ACC112 (cell line): Measurements from ENCODE around the gene S100A16.
A peak's percentile ranks its signal among the peaks of the same experiment; 100 is the strongest.

ENCODE experiments used
- H2AFZ ChIP-seq: fragments of 200-600 bp; sonication (generic); one replicate; pipeline ENCODE4 v1.6.0; 2017; ENCODE audit warnings: antibody characterized with exemption, low read length; ENCODE audit not compliant: unreplicated experiment
- H3K27ac ChIP-seq: fragments of 200-600 bp; sonication (generic); 2 replicates; pipeline ENCODE4 v1.5.1; 2014; ENCODE audit warnings: low read depth, mild to moderate bottlenecking, antibody characterized with exemption, low read length, moderate library complexity
- H3K27me3 ChIP-seq: fragments of 200-600 bp; sonication (generic); 2 replicates; pipeline ENCODE4 v1.6.1; 2014; ENCODE audit warnings: mild to moderate bottlenecking, antibody characterized with exemption, low read length, moderate library complexity, mixed read lengths; ENCODE audit not compliant: insufficient read depth
- H3K36me3 ChIP-seq: fragments of 200-600 bp; sonication (generic); 2 replicates; pipeline ENCODE4 v1.6.1; 2016; ENCODE audit warnings: mild to moderate bottlenecking, antibody characterized with exemption, low read length, moderate library complexity, mixed read lengths; ENCODE audit not compliant: insufficient read depth
- H3K4me1 ChIP-seq: fragments of 200-600 bp; sonication (generic); one replicate; pipeline ENCODE4 v1.6.1; 2016; ENCODE audit warnings: low read length, mixed read lengths; ENCODE audit not compliant: insufficient read depth, unreplicated experiment, control insufficient read depth
- H3K4me3 ChIP-seq: fragments of 200-600 bp; sonication (generic); 2 replicates; pipeline ENCODE4 v1.5.1; 2014; ENCODE audit warnings: mild to moderate bottlenecking, low read depth, low read length
- H3K79me2 ChIP-seq: fragments of 200-600 bp; sonication (generic); one replicate; pipeline ENCODE4 v1.6.0; 2016; ENCODE audit warnings: low read length; ENCODE audit not compliant: control insufficient read depth, unreplicated experiment, insufficient read depth

Gene S100A16

GRCh38 chr1:153627715-153628626 is 15.0 kb upstream of the S100A16 start, which contains the start of gene S100A1:
Gene S100A1 (plus strand): TSS chr1:153628434. CDS start chr1:153630522, 2,088 bp downstream.
- H2AFZ ChIP-seq, result no peak within 1 kb of the TSS

GRCh38 chr1:153626904-153627714 is 14.2 kb upstream of the S100A16 start, which contains the start of gene S100A13:
Gene S100A13 (minus strand): TSS chr1:153627505. CDS start chr1:153626472, 1,033 bp downstream.
- H3K27me3 ChIP-seq, result no peaks in the 10 kb centered on the region
- H3K36me3 ChIP-seq, result no peaks in the 10 kb centered on the region
- H3K27ac ChIP-seq, result peak within 1 kb of the TSS; percentile 84
- H3K79me2 ChIP-seq, result peaks cover 30% of the 10 kb centered on the region
- peak within 1 kb of the TSS; percentile 88 for H3K4me3 ChIP-seq
- peak within 1 kb of the TSS; percentile 28 for H2AFZ ChIP-seq
- peaks cover 18% of the 10 kb centered on the region for H3K4me1 ChIP-seq

More at GRCh38 chr1:153627715-153628626, 15.0 kb upstream of the S100A16 start, which contains the start of gene S100A1:
- Histone ChIP-seq H3K4me1 (peaks cover 18% of the 10 kb centered on the region), H3K36me3 (0 out of 2 replicates have a peak, but pooled peaks cover 3% of the 10 kb centered on the region), H3K79me2 (peaks cover 30% of the 10 kb centered on the region), H3K4me3 (peak within 1 kb of the TSS; percentile 88), H3K27me3 (no peaks in the 10 kb centered on the region), H3K27ac (peak within 1 kb of the TSS; percentile 84)

DNA sequence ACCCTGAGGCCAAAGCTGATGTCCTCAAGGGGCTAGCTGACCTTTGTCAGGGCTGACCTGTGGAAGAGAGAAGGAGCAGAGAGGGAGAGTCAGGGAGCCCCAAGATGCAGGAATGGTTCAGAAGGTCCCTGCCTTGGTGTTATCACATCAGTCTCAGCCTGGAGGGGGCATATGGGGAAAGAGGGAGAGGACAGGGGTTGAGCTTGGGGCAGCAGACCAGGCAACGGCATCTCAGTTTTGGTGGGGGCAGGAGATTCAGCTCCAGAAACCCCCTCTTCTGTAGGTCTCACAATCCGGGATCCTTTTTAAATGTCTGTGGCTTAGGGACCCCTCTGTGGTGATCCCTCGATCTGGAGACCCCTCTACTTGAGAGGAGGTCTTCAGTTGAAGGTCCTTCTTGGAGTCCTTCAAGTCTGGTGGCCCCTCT is 13.6 kb upstream of the S100A16 start:
- Histone ChIP-seq H3K4me1 (peaks cover 18% of the 10 kb centered on the region), H3K27me3 (no peaks in the 10 kb centered on the region), H2AFZ (no peak overlapping the region), H3K27ac (peak overlapping the region; percentile 84), H3K4me3 (peak overlapping the region; percentile 88), H3K79me2 (peaks cover 30% of the 10 kb centered on the region), H3K36me3 (no peaks in the 10 kb centered on the region)

GRCh38 chr1:153624965-153625611 is 12.2 kb upstream of the S100A16 start:
- no peaks in the 10 kb centered on the region for H3K27me3 ChIP-seq
- peaks cover 18% of the 10 kb centered on the region for H3K4me1 ChIP-seq
- peaks cover 30% of the 10 kb centered on the region for H3K79me2 ChIP-seq
- no peaks in the 10 kb centered on the region for H3K36me3 ChIP-seq
- no peak overlapping the region for H3K27ac ChIP-seq
- no peak overlapping the region for H2AFZ ChIP-seq
- peak overlapping the region; percentile 88; the same call in 1 of the 2 replicates for H3K4me3 ChIP-seq

- Histone ChIP-seq H3K4me1 (peaks cover 18% of the 10 kb centered on the region), H3K4me3 (no peak overlapping the region), H2AFZ (no peak overlapping the region), H3K79me2 (peaks cover 30% of the 10 kb centered on the region), H3K27ac (no peak overlapping the region), H3K27me3 (no peaks in the 10 kb centered on the region), H3K36me3 (peaks cover 3% of the 10 kb centered on the region)
These were observed 10.2 kb upstream of the S100A16 start for GRCh38 chr1:153623101-153623500.

- Histone ChIP-seq H3K36me3 (peaks cover 3% of the 10 kb centered on the region), H3K4me1 (peaks cover 25% of the 10 kb centered on the region), H3K4me3 (no peak overlapping the region), H3K27ac (no peak overlapping the region), H3K27me3 (no peaks in the 10 kb centered on the region), H2AFZ (no peak overlapping the region), H3K79me2 (peaks cover 7% of the 10 kb centered on the region)
These were observed 6.2 kb upstream of the S100A16 start for GRCh38 chr1:153619171-153619570.

DNA sequence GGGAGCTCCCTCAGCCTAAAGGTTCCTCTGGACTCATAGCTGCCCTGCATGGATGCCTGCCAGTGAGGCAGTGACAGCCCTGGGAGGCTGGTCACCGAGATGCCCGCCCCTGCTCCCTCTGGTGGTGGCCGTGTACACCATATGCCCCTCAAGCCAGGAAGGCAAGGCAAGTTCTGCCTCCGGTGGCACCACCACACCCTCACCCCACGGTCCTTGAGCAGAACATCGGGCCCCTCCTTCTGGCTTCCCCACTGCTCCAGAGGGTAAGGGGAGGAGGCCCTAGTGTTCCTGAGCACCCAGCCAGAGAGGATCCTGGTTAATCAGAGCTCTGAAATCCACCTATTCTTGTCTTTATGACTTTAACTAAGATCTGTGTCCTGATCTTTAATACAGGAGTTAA is 4.7 kb upstream of the S100A16 start:
- H3K4me1 ChIP-seq, result peaks cover 34% of the 10 kb centered on the region
- H3K27ac ChIP-seq, result peak overlapping the region; percentile 10; the same call in 1 of the 2 replicates
- H3K36me3 ChIP-seq, result peaks cover 3% of the 10 kb centered on the region
- no peaks in the 10 kb centered on the region for H3K27me3 ChIP-seq
- H2AFZ ChIP-seq, result no peak overlapping the region
- H3K4me3 ChIP-seq, result no peak overlapping the region
- peaks cover 10% of the 10 kb centered on the region for H3K79me2 ChIP-seq

GRCh38 chr1:153616917-153617311 is 4.0 kb upstream of the S100A16 start:
- no peak overlapping the region for H3K27ac ChIP-seq
- peaks cover 17% of the 10 kb centered on the region for H3K79me2 ChIP-seq
- no peaks in the 10 kb centered on the region for H3K27me3 ChIP-seq
- H2AFZ ChIP-seq, result no peak overlapping the region
- H3K4me1 ChIP-seq, result peaks cover 34% of the 10 kb centered on the region
- peaks cover 3% of the 10 kb centered on the region for H3K36me3 ChIP-seq
- no peak overlapping the region for H3K4me3 ChIP-seq

- no peaks in the 10 kb centered on the region for H3K27me3 ChIP-seq
- H3K27ac ChIP-seq, result 0 out of 2 replicates have a peak within 1 kb of the TSS, but pooled peaks have one; percentile 5
- H3K79me2 ChIP-seq, result peaks cover 23% of the 10 kb centered on the region
- H3K4me3 ChIP-seq, result no peak within 1 kb of the TSS
- peaks cover 3% of the 10 kb centered on the region for H3K36me3 ChIP-seq
- H3K4me1 ChIP-seq, result peaks cover 34% of the 10 kb centered on the region
- no peak within 1 kb of the TSS for H2AFZ ChIP-seq
These were observed 3.4 kb upstream of the S100A16 start, which contains the start of gene S100A14 for GRCh38 chr1:153616144-153616916. Gene S100A14 (minus strand): TSS chr1:153616325. CDS start chr1:153615858, 467 bp downstream.
